HepG2 (cell line): ENCODE results near the gene ENTPD7. TPM values are rescaled to one million over a fixed set of nuclear protein-coding genes. Genes with fewer than 3 reads are reported as not detected.
A peak's percentile ranks its signal among the peaks of the same experiment; 100 is the strongest.

Experiments used
- ARID3A ChIP-seq: IDR thresholded peaks from 2 replicates; pipeline ENCODE4 v1.6.1; 2012; ENCODE audit warnings: low read depth, low read length, improper control_type of control experiment
- GTF3A ChIP-seq: sonication (generic); formaldehyde crosslinking; conservative IDR thresholded peaks from 2 replicates; pipeline ENCODE4 v1.4.0; 2020; ENCODE audit warnings: mild to moderate bottlenecking, missing genetic modification reagents
- HMG20B ChIP-seq: conservative IDR thresholded peaks from 2 replicates; pipeline ENCODE4 v1.6.1; 2016; ENCODE audit warnings: missing genetic modification reagents, missing compliant biosample characterization
- JARID2 ChIP-seq: sonication (generic); formaldehyde crosslinking; IDR thresholded peaks from 2 replicates; pipeline ENCODE4 v1.8.1; 2023; ENCODE audit warnings: missing genetic modification reagents, inconsistent platforms; ENCODE audit not compliant: insufficient replicate concordance
- KDM5B ChIP-seq: sonication (generic); formaldehyde crosslinking; IDR thresholded peaks from 2 replicates; pipeline ENCODE4 v1.4.0; 2020; ENCODE audit warnings: missing genetic modification reagents, mild to moderate bottlenecking, borderline replicate concordance
- PITX1 ChIP-seq: sonication (generic); formaldehyde crosslinking; IDR thresholded peaks from 2 replicates; pipeline ENCODE4 v1.5.1; 2020; ENCODE audit warnings: mild to moderate bottlenecking, missing genetic modification reagents
- POGZ ChIP-seq: sonication (generic); formaldehyde crosslinking; IDR thresholded peaks from 2 replicates; pipeline ENCODE4 v1.4.0; 2020; ENCODE audit warnings: mild to moderate bottlenecking, missing genetic modification reagents
- SIX4 ChIP-seq: sonication (generic); formaldehyde crosslinking; IDR thresholded peaks from 2 replicates; pipeline ENCODE4 v1.4.0; 2020; ENCODE audit warnings: missing genetic modification reagents
- SMC3 ChIP-seq: IDR thresholded peaks from 2 replicates; pipeline ENCODE4 v1.6.1; 2011; ENCODE audit warnings: low read length, improper control_type of control experiment
- SP4 ChIP-seq: sonication (generic); formaldehyde crosslinking; IDR thresholded peaks from 2 replicates; pipeline ENCODE4 v1.8.1; 2023; ENCODE audit warnings: mild to moderate bottlenecking, missing genetic modification reagents
- ZBTB26 ChIP-seq: IDR thresholded peaks from 2 replicates; pipeline ENCODE4 v1.6.1; 2016; ENCODE audit warnings: missing compliant biosample characterization, missing genetic modification reagents, borderline replicate concordance
- ZNF205 ChIP-seq: IDR thresholded peaks from 2 replicates; pipeline ENCODE4 v1.6.1; 2018; ENCODE audit warnings: missing biosample characterization, missing genetic modification reagents
- ZNF343 ChIP-seq: sonication (generic); formaldehyde crosslinking; IDR thresholded peaks from 2 replicates; pipeline ENCODE4 v1.4.0; 2020; ENCODE audit warnings: mild to moderate bottlenecking, missing genetic modification reagents
- ZNF460 ChIP-seq: sonication (generic); formaldehyde crosslinking; IDR thresholded peaks from 2 replicates; pipeline ENCODE4 v1.5.1; 2020; ENCODE audit warnings: missing genetic modification reagents, mild to moderate bottlenecking, borderline replicate concordance
- ZNF816 ChIP-seq: sonication (generic); formaldehyde crosslinking; IDR thresholded peaks from 2 replicates; pipeline ENCODE4 v1.8.0; 2022; ENCODE audit warnings: missing genetic modification reagents, mild to moderate bottlenecking, borderline replicate concordance
- polyA plus RNA-seq, 8 experiments: library from polyadenylated mRNA; depleted of rRNA in 3 of 8; stranded (reverse) in 7 of 8; unstranded in 1 of 8; fragments of >200 nt; fragmentation: Illumina TruSeq in 4 of 8; extraction: Trizol in 4 of 8; gene quantifications; 2 replicates each; pipeline versions ENCODE4 v1.2.1 to v1.2.3, GENCODE V29; 2011 to 2016; ENCODE audit warnings: low read depth in 4 of 8, missing spikeins in 1 of 8, mixed read lengths in 1 of 8; ENCODE audit not compliant: insufficient read depth in 1 of 8
- total RNA-seq, 5 experiments: library from RNA; depleted of rRNA; stranded (reverse); fragments of >200 nt; fragmentation: Illumina TruSeq; extraction: Trizol; gene quantifications; 2 replicates each; pipeline ENCODE4 v1.2.3, GENCODE V29; 2016; ENCODE audit warnings: low read depth in 1 of 5
- TF ChIP-seq, protein P1 (sequence below): sonication (generic); formaldehyde crosslinking; IDR thresholded peaks from 2 replicates; pipeline ENCODE4 v1.8.0; 2022; ENCODE audit warnings: mild to moderate bottlenecking, missing genetic modification reagents; ENCODE audit not compliant: insufficient replicate concordance
- TF ChIP-seq, protein P2 (sequence below): sonication (generic); formaldehyde crosslinking; IDR thresholded peaks from 2 replicates; pipeline ENCODE4 v1.4.0; 2020; ENCODE audit warnings: missing genetic modification reagents
- TF ChIP-seq, protein P3 (sequence below): IDR thresholded peaks from 2 replicates; pipeline ENCODE4 v1.6.1; 2016; ENCODE audit warnings: control low read depth

Gene ENTPD7
- total and polyA plus RNA-seq, 2 of the 13 experiments (the other 11 are each of a cell fraction or from before 2014, with no cell fraction given) = 7.6 to 36.5 TPM

DNA sequence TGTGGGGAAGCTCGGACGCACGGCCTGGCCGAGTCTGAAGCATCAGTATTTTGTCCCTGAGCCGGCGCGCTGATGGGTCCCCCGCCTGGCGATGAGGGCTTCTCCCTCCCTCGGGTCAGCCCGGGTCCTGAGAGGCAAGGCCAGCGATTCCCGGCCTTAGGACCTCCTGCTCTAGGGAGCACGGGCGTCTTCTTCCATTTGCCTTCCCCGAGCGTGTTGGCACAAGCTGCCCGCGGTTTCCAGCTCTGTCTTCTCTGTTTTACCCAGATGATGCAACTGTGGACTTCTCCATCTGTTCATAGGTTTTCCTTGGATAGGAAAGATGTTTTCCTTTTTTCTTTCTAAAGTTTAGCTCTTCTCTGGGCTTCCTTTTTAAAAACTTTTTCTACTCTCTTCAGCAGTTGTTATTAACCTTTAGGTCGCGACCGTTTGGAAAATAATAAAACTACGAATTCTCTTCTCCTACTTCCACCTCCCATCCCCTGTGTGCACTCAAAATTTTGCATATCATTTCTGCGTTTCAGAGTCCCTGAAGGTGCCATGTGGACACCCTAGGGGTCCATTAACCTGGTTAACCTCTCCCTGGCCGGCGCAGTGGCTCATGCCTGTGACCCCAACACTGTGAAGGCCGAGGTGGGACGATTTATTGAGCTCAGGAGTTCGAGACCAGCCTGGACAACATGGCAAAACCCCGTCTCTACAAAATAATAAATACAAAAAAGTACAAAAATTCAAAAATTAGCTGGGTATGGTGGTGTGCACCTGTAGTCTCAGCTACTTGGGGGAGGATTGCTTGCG is 37.7 kb upstream of the ENTPD7 start (continued):
- TF ChIP-seq, protein P1, sequence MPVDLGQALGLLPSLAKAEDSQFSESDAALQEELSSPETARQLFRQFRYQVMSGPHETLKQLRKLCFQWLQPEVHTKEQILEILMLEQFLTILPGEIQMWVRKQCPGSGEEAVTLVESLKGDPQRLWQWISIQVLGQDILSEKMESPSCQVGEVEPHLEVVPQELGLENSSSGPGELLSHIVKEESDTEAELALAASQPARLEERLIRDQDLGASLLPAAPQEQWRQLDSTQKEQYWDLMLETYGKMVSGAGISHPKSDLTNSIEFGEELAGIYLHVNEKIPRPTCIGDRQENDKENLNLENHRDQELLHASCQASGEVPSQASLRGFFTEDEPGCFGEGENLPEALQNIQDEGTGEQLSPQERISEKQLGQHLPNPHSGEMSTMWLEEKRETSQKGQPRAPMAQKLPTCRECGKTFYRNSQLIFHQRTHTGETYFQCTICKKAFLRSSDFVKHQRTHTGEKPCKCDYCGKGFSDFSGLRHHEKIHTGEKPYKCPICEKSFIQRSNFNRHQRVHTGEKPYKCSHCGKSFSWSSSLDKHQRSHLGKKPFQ = no peak
- no peak for TF ChIP-seq ZNF816
- TF ChIP-seq POGZ (CRISPR knock-in tag) = no peak
- TF ChIP-seq, protein P2, sequence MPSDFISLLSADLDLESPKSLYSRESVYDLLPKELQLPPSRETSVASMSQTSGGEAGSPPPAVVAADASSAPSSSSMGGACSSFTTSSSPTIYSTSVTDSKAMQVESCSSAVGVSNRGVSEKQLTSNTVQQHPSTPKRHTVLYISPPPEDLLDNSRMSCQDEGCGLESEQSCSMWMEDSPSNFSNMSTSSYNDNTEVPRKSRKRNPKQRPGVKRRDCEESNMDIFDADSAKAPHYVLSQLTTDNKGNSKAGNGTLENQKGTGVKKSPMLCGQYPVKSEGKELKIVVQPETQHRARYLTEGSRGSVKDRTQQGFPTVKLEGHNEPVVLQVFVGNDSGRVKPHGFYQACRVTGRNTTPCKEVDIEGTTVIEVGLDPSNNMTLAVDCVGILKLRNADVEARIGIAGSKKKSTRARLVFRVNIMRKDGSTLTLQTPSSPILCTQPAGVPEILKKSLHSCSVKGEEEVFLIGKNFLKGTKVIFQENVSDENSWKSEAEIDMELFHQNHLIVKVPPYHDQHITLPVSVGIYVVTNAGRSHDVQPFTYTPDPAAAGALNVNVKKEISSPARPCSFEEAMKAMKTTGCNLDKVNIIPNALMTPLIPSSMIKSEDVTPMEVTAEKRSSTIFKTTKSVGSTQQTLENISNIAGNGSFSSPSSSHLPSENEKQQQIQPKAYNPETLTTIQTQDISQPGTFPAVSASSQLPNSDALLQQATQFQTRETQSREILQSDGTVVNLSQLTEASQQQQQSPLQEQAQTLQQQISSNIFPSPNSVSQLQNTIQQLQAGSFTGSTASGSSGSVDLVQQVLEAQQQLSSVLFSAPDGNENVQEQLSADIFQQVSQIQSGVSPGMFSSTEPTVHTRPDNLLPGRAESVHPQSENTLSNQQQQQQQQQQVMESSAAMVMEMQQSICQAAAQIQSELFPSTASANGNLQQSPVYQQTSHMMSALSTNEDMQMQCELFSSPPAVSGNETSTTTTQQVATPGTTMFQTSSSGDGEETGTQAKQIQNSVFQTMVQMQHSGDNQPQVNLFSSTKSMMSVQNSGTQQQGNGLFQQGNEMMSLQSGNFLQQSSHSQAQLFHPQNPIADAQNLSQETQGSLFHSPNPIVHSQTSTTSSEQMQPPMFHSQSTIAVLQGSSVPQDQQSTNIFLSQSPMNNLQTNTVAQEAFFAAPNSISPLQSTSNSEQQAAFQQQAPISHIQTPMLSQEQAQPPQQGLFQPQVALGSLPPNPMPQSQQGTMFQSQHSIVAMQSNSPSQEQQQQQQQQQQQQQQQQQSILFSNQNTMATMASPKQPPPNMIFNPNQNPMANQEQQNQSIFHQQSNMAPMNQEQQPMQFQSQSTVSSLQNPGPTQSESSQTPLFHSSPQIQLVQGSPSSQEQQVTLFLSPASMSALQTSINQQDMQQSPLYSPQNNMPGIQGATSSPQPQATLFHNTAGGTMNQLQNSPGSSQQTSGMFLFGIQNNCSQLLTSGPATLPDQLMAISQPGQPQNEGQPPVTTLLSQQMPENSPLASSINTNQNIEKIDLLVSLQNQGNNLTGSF = 0 out of 2 replicates have a peak, but pooled peaks have one; percentile 11
- TF ChIP-seq SIX4 (CRISPR knock-in tag) = no peak
- no peak for TF ChIP-seq JARID2 (CRISPR knock-in tag)
- TF ChIP-seq GTF3A (CRISPR knock-in tag) = no peak
- peak; percentile 71; the same call in 1 of the 2 replicates for TF ChIP-seq KDM5B (CRISPR knock-in tag)
- 0 out of 2 replicates have a peak, but pooled peaks have one; percentile 83 for TF ChIP-seq ZNF343 (CRISPR knock-in tag)
- TF ChIP-seq, protein P3, sequence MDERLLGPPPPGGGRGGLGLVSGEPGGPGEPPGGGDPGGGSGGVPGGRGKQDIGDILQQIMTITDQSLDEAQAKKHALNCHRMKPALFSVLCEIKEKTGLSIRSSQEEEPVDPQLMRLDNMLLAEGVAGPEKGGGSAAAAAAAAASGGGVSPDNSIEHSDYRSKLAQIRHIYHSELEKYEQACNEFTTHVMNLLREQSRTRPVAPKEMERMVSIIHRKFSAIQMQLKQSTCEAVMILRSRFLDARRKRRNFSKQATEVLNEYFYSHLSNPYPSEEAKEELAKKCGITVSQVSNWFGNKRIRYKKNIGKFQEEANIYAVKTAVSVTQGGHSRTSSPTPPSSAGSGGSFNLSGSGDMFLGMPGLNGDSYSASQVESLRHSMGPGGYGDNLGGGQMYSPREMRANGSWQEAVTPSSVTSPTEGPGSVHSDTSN (CRISPR knock-in tag) = no peak
- no peak for TF ChIP-seq ZBTB26 (CRISPR knock-in tag)
- TF ChIP-seq ZNF460 = no peak
- TF ChIP-seq SP4 = no peak; the same call in 1 of the 2 replicates
- TF ChIP-seq ARID3A = no peak
- TF ChIP-seq SMC3 = no peak
- TF ChIP-seq HMG20B (CRISPR knock-in tag) = no peak
- no peak for TF ChIP-seq PITX1 (CRISPR knock-in tag)
- TF ChIP-seq ZNF205 = no peak
